A549 (cell line): Measurements from ENCODE around the gene C1QTNF9. TPM values are rescaled to one million over a fixed set of nuclear protein-coding genes. Genes with fewer than 3 reads are reported as not detected.

ENCODE experiments used
- ATAC-seq, 2 experiments: fragments of 200-7000 bp in 1 of 2; fragments of >200 bp in 1 of 2; cut with Nextera tagmentation in 1 of 2; cut with Tn5 transposase in 1 of 2; 3 replicates each; pipeline versions ENCODE4 v1.8.0 to v1.9.1; 2018 to 2020; ENCODE audit warnings: mild to moderate bottlenecking in 1 of 2, moderate library complexity in 1 of 2
- CTCF ChIA-PET: fragments of 300-600 bp; sonication (Branson Sonifier 250); formaldehyde crosslinking; extraction: SDS; loops from one replicate; lab custom pipeline; 2021; ENCODE audit warnings: antibody characterized with exemption, inconsistent platforms; lab: Yijun Ruan, JAX
- POLR2A ChIA-PET: fragments of 350-600 bp; formaldehyde crosslinking; extraction: SDS; loops from one replicate; lab custom pipeline; 2021; ENCODE audit warnings: antibody characterized with exemption, inconsistent platforms; lab: Yijun Ruan, JAX
- DNase-seq, 2 experiments: peaks; one replicate each; pipeline versions ENCODE4 v3.0.0 to v3.0.0-alpha.2; 2011 to 2016; ENCODE audit warnings: low read depth in 1 of 2, low spot score in 1 of 2
- FAIRE-seq: peaks from 2 replicates; lab custom pipeline; 2011; peaks lifted over from hg19 to GRCh38; lab: Jason Lieb, UNC
- H3K27ac ChIP-seq, 2 experiments: fragments of >200 bp; sonication (Bioruptor Twin); formaldehyde crosslinking; 3 replicates each; pipeline ENCODE4 v1.5.1; 2016 to 2017
- H3K4me1 ChIP-seq: fragments of >200 bp; sonication (Bioruptor Twin); formaldehyde crosslinking; 3 replicates; pipeline ENCODE4 v1.6.1; 2016
- H3K4me2 ChIP-seq: fragments of >200 bp; sonication (Bioruptor Twin); formaldehyde crosslinking; 3 replicates; pipeline ENCODE4 v1.6.1; 2016
- H3K4me3 ChIP-seq: fragments of >200 bp; sonication (Bioruptor Twin); formaldehyde crosslinking; 3 replicates; pipeline ENCODE4 v1.5.1; 2016
- H3K9me3 ChIP-seq: fragments of >200 bp; sonication (Bioruptor Twin); formaldehyde crosslinking; 3 replicates; pipeline ENCODE4 v1.6.1; 2016
- EP300 ChIP-seq, 2 experiments: fragments of >200 bp; sonication (Bioruptor Twin); formaldehyde crosslinking; IDR thresholded peaks; 2 replicates in 1 of 2; 3 replicates in 1 of 2; pipeline ENCODE4 v1.6.1; 2016 to 2017
- FOSB ChIP-seq: fragments of 250-450 bp; sonication (Bioruptor Pico); IDR thresholded peaks from 2 replicates; pipeline ENCODE4 v1.5.0; 2020; ENCODE audit warnings: mild to moderate bottlenecking, moderate library complexity
- HES2 ChIP-seq: fragments of >200 bp; sonication (Bioruptor Twin); formaldehyde crosslinking; IDR thresholded peaks from 2 replicates; pipeline ENCODE4 v1.6.1; 2016
- HEYL ChIP-seq: fragments of 250-450 bp; sonication (Bioruptor Pico); IDR thresholded peaks from 2 replicates; pipeline ENCODE4 v1.8.0; 2021; ENCODE audit warnings: mild to moderate bottlenecking, moderate library complexity
- HOXB5 ChIP-seq: fragments of 250-450 bp; sonication (Bioruptor Pico); IDR thresholded peaks from 2 replicates; pipeline ENCODE4 v1.5.0; 2020; ENCODE audit warnings: mild to moderate bottlenecking, moderate library complexity
- JUN ChIP-seq, 2 experiments: fragments of >200 bp; sonication (Bioruptor Twin); formaldehyde crosslinking; IDR thresholded peaks; 2 replicates in 1 of 2; 3 replicates in 1 of 2; pipeline ENCODE4 v1.6.1; 2016 to 2017
- PBX3 ChIP-seq: IDR thresholded peaks from 2 replicates; pipeline ENCODE4 v1.6.1; 2012
- TFCP2L1 ChIP-seq: fragments of 250-450 bp; sonication (Bioruptor Pico); IDR thresholded peaks from 2 replicates; pipeline ENCODE4 v1.5.0; 2021; ENCODE audit warnings: mild to moderate bottlenecking
- WGBS: methylation state at CpG from one replicate; pipeline ENCODE4 v1.1.6; 2017; ENCODE audit errors: missing lambda C conversion rate; 5-methylcytosine and 5-hydroxymethylcytosine counted together
- polyA plus RNA-seq, 4 experiments: library from polyadenylated mRNA; depleted of rRNA in 3 of 4; stranded (reverse); fragments of >200 nt; fragmentation: RNase III in 1 of 4; extraction: RNeasy Plus Mini Kit Qiagen cat#74134 plus additional on column Dnase treatment in 1 of 4; gene quantifications; 2 replicates in 3 of 4; 3 replicates in 1 of 4; pipeline ENCODE4 v1.2.3, GENCODE V29; 2011 to 2017
- TF ChIP-seq, protein P1 (sequence below): fragments of 200-600 bp; sonication (generic); IDR thresholded peaks from 2 replicates; pipeline ENCODE4 v1.6.1; 2016; ENCODE audit warnings: antibody characterized with exemption, mild to moderate bottlenecking, moderate library complexity
- TF ChIP-seq, protein P2 (sequence below): fragments of 450-650 bp; IDR thresholded peaks from 2 replicates; pipeline ENCODE4 v1.6.1; 2014; ENCODE audit warnings: antibody characterized with exemption
- TF ChIP-seq, protein P3 (sequence below): fragments of 250-450 bp; sonication (Bioruptor Pico); IDR thresholded peaks from 2 replicates; pipeline ENCODE4 v1.5.0; 2021; ENCODE audit warnings: mild to moderate bottlenecking, moderate library complexity, borderline replicate concordance
- TF ChIP-seq, protein P4 (sequence below): IDR thresholded peaks from 2 replicates; pipeline ENCODE4 v1.6.1; 2012

C1QTNF9 gene
- polyA plus RNA-seq, 2 of the 4 experiments (the other 2 are of a cell fraction) = not detected

DNA sequence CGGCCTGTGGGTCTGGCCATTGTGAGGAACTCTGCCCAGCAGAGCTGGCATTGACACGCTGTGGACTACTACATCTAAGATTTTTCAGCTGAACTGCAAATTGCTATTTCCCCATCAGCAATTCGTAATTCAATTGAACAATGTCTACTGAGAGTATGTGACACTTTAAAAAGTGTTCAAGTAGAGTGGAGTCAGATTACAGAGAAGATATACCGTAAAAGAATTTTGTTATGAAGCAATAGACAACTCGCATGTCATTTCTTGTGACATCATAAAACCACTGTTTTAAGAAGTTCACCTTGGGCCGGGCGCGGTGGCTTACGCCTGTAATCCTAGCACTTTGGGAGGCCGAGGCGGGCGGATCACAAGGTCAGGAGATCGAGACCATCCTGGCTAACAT lies 32.5 kb upstream of the C1QTNF9 start:
- CTCF ChIA-PET = interaction anchor here (0.7 kb wide), 1 partner anchor 242 kb away, joined by 3 read pairs; no protein-coding TSS in a partner anchor
- Histone ChIP-seq H3K4me1 (no peaks in the 10 kb centered on the region), H3K4me2 (no peak overlapping the region), H3K9me3 (no peaks in the 10 kb centered on the region), H3K4me3 (no peak overlapping the region), H3K27ac (no peak overlapping the region)
- no peak for DNase-seq
- no peak for FAIRE-seq
- WGBS = 92% methylated on average over 13 of the region's 13 CpGs
- ATAC-seq = no peak
- POLR2A ChIA-PET = no interaction called here
- TF ChIP-seq JUN (IDR thresholded peaks at IDR 0.05) (no peak), EP300 (IDR thresholded peaks at IDR 0.05) (no peak), HEYL (CRISPR knock-in tag) (no peak)

DNA sequence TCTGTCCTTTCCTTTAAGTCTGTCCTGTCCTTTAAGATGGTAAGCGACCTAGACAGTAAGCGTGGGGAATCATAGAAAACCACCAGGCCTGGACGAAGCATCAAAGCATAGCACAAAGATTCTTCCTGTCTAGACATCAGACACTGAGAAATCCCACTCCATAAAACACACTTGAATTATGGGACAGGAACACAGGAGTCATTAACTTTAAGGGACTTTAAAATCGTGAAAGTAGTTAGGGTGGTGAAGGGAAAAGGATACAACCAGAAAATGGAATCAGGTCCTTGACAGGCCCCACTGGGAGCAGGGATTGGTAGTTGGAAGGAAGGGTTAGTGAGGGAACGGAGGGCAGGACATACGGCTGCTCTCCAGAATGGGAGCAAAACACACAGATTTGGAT lies 31.6 kb upstream of the C1QTNF9 start:
- no peak overlapping the region for H3K4me2 ChIP-seq
- H3K27ac ChIP-seq = no peak overlapping the region
- no peak overlapping the region for H3K4me3 ChIP-seq
- ChIA-PET POLR2A (no interaction called here), CTCF (interaction anchor here (0.6 kb wide), 1 partner anchor 63 kb away, joined by 3 read pairs; no protein-coding TSS in a partner anchor)
- TF ChIP-seq, protein P1, sequence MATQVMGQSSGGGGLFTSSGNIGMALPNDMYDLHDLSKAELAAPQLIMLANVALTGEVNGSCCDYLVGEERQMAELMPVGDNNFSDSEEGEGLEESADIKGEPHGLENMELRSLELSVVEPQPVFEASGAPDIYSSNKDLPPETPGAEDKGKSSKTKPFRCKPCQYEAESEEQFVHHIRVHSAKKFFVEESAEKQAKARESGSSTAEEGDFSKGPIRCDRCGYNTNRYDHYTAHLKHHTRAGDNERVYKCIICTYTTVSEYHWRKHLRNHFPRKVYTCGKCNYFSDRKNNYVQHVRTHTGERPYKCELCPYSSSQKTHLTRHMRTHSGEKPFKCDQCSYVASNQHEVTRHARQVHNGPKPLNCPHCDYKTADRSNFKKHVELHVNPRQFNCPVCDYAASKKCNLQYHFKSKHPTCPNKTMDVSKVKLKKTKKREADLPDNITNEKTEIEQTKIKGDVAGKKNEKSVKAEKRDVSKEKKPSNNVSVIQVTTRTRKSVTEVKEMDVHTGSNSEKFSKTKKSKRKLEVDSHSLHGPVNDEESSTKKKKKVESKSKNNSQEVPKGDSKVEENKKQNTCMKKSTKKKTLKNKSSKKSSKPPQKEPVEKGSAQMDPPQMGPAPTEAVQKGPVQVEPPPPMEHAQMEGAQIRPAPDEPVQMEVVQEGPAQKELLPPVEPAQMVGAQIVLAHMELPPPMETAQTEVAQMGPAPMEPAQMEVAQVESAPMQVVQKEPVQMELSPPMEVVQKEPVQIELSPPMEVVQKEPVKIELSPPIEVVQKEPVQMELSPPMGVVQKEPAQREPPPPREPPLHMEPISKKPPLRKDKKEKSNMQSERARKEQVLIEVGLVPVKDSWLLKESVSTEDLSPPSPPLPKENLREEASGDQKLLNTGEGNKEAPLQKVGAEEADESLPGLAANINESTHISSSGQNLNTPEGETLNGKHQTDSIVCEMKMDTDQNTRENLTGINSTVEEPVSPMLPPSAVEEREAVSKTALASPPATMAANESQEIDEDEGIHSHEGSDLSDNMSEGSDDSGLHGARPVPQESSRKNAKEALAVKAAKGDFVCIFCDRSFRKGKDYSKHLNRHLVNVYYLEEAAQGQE = no peak
- TF ChIP-seq PBX3 = no peak
- TF ChIP-seq JUN (IDR thresholded peaks at IDR 0.05) = no peak
- no peak for DNase-seq
- no peak for FAIRE-seq
- no peaks in the 10 kb centered on the region for H3K4me1 ChIP-seq
- H3K9me3 ChIP-seq = no peaks in the 10 kb centered on the region
- ATAC-seq = no peak
- 89% methylated on average over 6 of the region's 6 CpGs for WGBS

- 87% methylated on average over 6 of the region's 8 CpGs for WGBS
- Histone ChIP-seq H3K9me3 (no peaks in the 10 kb centered on the region), H3K4me1 (no peaks in the 10 kb centered on the region), H3K4me3 (no peak overlapping the region), H3K27ac (no peak overlapping the region), H3K4me2 (no peak overlapping the region)
- ChIA-PET CTCF (no interaction called here), POLR2A (no interaction called here)
- FAIRE-seq (no peak), DNase-seq (no peak), ATAC-seq (no peak)
- TF ChIP-seq HOXB5 (no peak), TFCP2L1 (CRISPR knock-in tag) (no peak), FOSB (CRISPR knock-in tag) (no peak), HES2 (no peak)
- TF ChIP-seq, protein P2, sequence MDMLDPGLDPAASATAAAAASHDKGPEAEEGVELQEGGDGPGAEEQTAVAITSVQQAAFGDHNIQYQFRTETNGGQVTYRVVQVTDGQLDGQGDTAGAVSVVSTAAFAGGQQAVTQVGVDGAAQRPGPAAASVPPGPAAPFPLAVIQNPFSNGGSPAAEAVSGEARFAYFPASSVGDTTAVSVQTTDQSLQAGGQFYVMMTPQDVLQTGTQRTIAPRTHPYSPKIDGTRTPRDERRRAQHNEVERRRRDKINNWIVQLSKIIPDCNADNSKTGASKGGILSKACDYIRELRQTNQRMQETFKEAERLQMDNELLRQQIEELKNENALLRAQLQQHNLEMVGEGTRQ = no peak
Observed at GRCh38 chr13:24279327-24280110, 29.9 kb upstream of the C1QTNF9 start.

DNA sequence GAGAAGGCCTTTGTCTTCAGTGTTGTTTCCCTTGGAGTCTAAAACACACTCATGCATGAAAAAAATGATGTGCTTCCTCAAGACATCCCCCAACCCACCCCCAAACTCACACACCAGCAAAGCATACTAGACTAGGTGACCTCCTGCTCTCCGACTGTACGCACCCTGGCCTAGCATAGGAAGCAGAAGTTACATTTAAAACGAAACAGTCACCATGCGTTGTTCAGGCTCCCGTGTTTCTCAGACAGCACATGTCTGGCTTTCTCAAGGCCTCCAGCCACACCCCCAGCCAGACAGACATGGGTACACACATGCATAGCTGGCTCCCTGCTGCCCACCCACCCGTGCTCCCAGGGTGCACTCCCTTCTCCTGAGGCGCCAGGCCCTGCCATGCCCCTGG lies 28.7 kb upstream of the C1QTNF9 start:
- ATAC-seq (no peak), FAIRE-seq (no peak), DNase-seq (no peak)
- H3K4me1 ChIP-seq = no peaks in the 10 kb centered on the region
- H3K4me2 ChIP-seq = no peak overlapping the region
- 97% methylated on average over 5 of the region's 7 CpGs for WGBS
- CTCF ChIA-PET = no interaction called here
- H3K9me3 ChIP-seq = no peaks in the 10 kb centered on the region
- no peak overlapping the region for H3K27ac ChIP-seq
- no peak overlapping the region for H3K4me3 ChIP-seq
- TF ChIP-seq, protein P3, sequence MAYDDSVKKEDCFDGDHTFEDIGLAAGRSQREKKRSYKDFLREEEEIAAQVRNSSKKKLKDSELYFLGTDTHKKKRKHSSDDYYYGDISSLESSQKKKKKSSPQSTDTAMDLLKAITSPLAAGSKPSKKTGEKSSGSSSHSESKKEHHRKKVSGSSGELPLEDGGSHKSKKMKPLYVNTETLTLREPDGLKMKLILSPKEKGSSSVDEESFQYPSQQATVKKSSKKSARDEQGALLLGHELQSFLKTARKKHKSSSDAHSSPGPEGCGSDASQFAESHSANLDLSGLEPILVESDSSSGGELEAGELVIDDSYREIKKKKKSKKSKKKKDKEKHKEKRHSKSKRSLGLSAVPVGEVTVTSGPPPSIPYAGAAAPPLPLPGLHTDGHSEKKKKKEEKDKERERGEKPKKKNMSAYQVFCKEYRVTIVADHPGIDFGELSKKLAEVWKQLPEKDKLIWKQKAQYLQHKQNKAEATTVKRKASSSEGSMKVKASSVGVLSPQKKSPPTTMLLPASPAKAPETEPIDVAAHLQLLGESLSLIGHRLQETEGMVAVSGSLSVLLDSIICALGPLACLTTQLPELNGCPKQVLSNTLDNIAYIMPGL (CRISPR knock-in tag) = no peak
- TF ChIP-seq, protein P4, sequence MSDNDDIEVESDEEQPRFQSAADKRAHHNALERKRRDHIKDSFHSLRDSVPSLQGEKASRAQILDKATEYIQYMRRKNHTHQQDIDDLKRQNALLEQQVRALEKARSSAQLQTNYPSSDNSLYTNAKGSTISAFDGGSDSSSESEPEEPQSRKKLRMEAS = no peak
- POLR2A ChIA-PET = no interaction called here
